Natural killer cell (primary cell): Measurements from ENCODE around the gene MED13. TPM values are rescaled to one million over a fixed set of nuclear protein-coding genes. Genes with fewer than 3 reads are reported as not detected.

Experiments
- ATAC-seq, 3 donors: fragments of 150-1000 bp in 2 of 3; fragments of 200-7000 bp in 1 of 3; cut with Tn5 transposase; 1 replicate in 1 of 3; 2 replicates in 2 of 3; pipeline ENCODE4 v1.10.0; 2021; ENCODE audit warnings: mild to moderate bottlenecking in 2 of 3, moderate library complexity in 2 of 3
- DNase-seq, 2 donors: peaks; one replicate each; pipeline versions ENCODE4 v3.0.0 to v3.0.0-alpha.2; 2013 to 2021; ENCODE audit warnings: mixed read lengths in 1 of 2
- H3K27ac ChIP-seq: one replicate; pipeline ENCODE4 v1.5.1; 2013; ENCODE audit warnings: mild to moderate bottlenecking, low read length
- H3K27me3 ChIP-seq: one replicate; pipeline ENCODE4 v1.6.1; 2013; ENCODE audit warnings: low read length; ENCODE audit not compliant: control insufficient read depth, insufficient read depth
- H3K36me3 ChIP-seq: one replicate; pipeline ENCODE4 v1.6.1; 2013; ENCODE audit warnings: low read length; ENCODE audit not compliant: control insufficient read depth, insufficient read depth
- H3K4me1 ChIP-seq: one replicate; pipeline ENCODE4 v1.6.1; 2013; ENCODE audit warnings: low read length; ENCODE audit not compliant: control insufficient read depth, insufficient read depth
- H3K4me3 ChIP-seq: one replicate; pipeline ENCODE4 v1.5.1; 2013; ENCODE audit warnings: low read length
- H3K9me3 ChIP-seq: one replicate; pipeline ENCODE4 v1.6.1; 2013; ENCODE audit warnings: low read length; ENCODE audit not compliant: control insufficient read depth, insufficient read depth
- H3K27ac Mint-ChIP-seq, 2 donors: one replicate each; pipeline ENCODE4 v1.8.0; 2022; ENCODE audit warnings: mild to moderate bottlenecking in 2 of 2, mixed read lengths in 2 of 2, moderate library complexity in 1 of 2
- H3K27me3 Mint-ChIP-seq, 2 donors: one replicate each; pipeline ENCODE4 v1.8.0; 2022; ENCODE audit warnings: low read depth in 2 of 2, mixed read lengths in 2 of 2
- H3K36me3 Mint-ChIP-seq: one replicate; pipeline ENCODE4 v1.8.0; 2022; ENCODE audit warnings: mixed read lengths
- H3K4me1 Mint-ChIP-seq, 2 donors: one replicate each; pipeline ENCODE4 v1.8.0; 2022; ENCODE audit warnings: mixed read lengths in 2 of 2
- H3K4me3 Mint-ChIP-seq: one replicate; pipeline ENCODE4 v1.8.0; 2022; ENCODE audit warnings: mild to moderate bottlenecking, moderate library complexity, mixed read lengths
- H3K9me3 Mint-ChIP-seq, 2 donors: one replicate each; pipeline ENCODE4 v1.8.0; 2022; ENCODE audit warnings: mixed read lengths in 2 of 2
- WGBS: methylation state at CpG from one replicate; pipeline ENCODE4 v1.1.7; 2013; ENCODE audit warnings: missing lambda C conversion rate; ENCODE audit not compliant: insufficient coverage; 5-methylcytosine and 5-hydroxymethylcytosine counted together
- intact Hi-C: fragments of 100-400 bp; cut with micrococcal nuclease; formaldehyde crosslinking; loops from one replicate; pipeline ENCODE4 v1.14.2; 2022
- total RNA-seq, 4 donors: library from RNA; stranded (reverse); fragments of 120-200 nt in 1 of 4; gene quantifications; one replicate each; pipeline versions ENCODE4 v1.2.3 to v1.2.4, GENCODE V29; 2013 to 2022
- TF ChIP-seq, protein P1 (sequence below): fragments of 200-600 bp; IDR thresholded peaks from one replicate; pipeline ENCODE4 v1.8.0; 2022; ENCODE audit warnings: antibody characterized with exemption

MED13 gene
- total RNA-seq, 3 donors from 2014 or later (not counting 1 experiment from before 2014, with no cell fraction given): 107 to 122 (median 116) TPM

DNA sequence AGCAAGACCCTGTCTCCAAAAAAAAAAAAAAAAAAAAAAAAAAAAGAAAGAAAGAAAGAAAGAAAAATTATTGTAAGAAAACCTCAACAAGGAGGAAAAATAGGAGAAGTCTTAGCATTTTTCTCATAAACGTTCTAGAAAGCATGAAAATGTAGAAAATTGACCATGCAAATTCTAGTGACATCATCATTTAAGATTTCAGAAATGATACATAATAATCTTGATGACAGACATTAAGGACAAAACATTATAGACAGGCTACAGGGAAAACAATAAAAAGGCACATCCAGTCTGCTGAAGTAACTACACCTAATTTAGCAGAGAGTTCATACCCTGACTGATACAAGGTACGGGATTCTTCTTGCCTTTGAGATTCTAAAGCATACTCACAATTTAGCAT is 21.9 kb downstream of the MED13 start:
- no peaks in the 10 kb centered on the region for H3K27me3 Mint-ChIP-seq
- ATAC-seq (no peak), DNase-seq (no peak)
- peak overlapping the region; percentile 80 for H3K27ac Mint-ChIP-seq
- Histone ChIP-seq H3K27ac (no peak overlapping the region), H3K4me3 (no peak overlapping the region), H3K27me3 (no peaks in the 10 kb centered on the region), H3K4me1 (peaks cover 16% of the 10 kb centered on the region), H3K36me3 (peaks cover 29% of the 10 kb centered on the region), H3K9me3 (no peaks in the 10 kb centered on the region)
- peaks cover 8% of the 10 kb centered on the region for H3K36me3 Mint-ChIP-seq
- intact Hi-C loops: no loop called here
- no peak overlapping the region for H3K4me3 Mint-ChIP-seq
- whole genome bisulfite sequencing: 100% methylated on average over 1 of the region's 2 CpGs
- TF ChIP-seq, protein P1, sequence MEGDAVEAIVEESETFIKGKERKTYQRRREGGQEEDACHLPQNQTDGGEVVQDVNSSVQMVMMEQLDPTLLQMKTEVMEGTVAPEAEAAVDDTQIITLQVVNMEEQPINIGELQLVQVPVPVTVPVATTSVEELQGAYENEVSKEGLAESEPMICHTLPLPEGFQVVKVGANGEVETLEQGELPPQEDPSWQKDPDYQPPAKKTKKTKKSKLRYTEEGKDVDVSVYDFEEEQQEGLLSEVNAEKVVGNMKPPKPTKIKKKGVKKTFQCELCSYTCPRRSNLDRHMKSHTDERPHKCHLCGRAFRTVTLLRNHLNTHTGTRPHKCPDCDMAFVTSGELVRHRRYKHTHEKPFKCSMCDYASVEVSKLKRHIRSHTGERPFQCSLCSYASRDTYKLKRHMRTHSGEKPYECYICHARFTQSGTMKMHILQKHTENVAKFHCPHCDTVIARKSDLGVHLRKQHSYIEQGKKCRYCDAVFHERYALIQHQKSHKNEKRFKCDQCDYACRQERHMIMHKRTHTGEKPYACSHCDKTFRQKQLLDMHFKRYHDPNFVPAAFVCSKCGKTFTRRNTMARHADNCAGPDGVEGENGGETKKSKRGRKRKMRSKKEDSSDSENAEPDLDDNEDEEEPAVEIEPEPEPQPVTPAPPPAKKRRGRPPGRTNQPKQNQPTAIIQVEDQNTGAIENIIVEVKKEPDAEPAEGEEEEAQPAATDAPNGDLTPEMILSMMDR: no peak
- peaks cover 54 to 57% of the 10 kb centered on the region in 2 donors for H3K4me1 Mint-ChIP-seq
- no peaks in the 10 kb centered on the region for H3K9me3 Mint-ChIP-seq

DNA sequence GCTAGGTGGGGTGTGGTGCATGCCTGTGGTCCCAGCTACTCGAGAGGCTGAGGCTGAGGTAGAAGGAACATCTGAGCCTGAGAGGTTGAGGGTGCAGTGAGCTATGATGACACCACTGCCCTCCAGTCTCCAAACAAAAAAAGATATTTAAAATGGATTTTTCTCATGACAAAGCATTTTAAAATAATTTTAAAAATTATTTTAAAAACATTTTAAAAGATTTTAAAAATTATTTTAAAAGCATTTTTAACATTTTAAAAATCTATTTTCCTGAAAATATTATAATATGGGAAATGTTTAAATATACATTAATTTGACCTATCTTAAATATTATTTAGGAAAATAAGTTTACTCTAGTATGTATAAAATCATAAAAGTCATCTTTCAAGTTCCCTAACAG is 26.8 kb downstream of the MED13 start:
- 80% methylated on average over 1 of the region's 1 CpG for WGBS

DNA sequence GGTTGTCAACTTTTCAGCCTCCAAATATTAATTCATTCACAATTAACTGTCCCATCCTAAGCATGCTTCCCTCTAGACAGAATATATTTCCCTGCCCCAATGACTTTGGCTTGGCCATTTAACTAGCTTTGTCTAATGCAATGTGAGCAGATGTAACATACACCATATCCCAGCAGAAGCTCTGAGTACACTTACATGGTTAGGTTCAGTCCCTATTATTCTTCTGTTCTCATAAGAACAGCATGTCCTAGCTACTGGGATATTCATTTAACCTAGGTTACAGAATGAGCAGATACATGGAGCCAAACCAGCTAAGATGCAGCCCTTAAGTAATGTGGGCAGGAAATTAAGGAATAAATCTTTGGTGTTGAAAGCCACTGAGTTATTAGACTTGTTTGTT is 31.8 kb downstream of the MED13 start:
- no peaks in the 10 kb centered on the region for H3K4me1 ChIP-seq
- ATAC-seq (no peak), DNase-seq (no peak)
- Mint-ChIP-seq H3K27ac (no peak overlapping the region), H3K27me3 (no peaks in the 10 kb centered on the region), H3K9me3 (no peaks in the 10 kb centered on the region), H3K4me3 (no peak overlapping the region), H3K4me1 (peaks cover 14 to 20% of the 10 kb centered on the region in 2 donors), H3K36me3 (peaks cover 8% of the 10 kb centered on the region)
- intact Hi-C loops: no loop called here
- peaks cover 55% of the 10 kb centered on the region for H3K36me3 ChIP-seq
- H3K4me3 ChIP-seq: no peak overlapping the region
- H3K9me3 ChIP-seq: no peaks in the 10 kb centered on the region
- no peak overlapping the region for H3K27ac ChIP-seq
- TF ChIP-seq, protein P1: no peak
- no peaks in the 10 kb centered on the region for H3K27me3 ChIP-seq

More for the DNA sequence above, 26.8 kb downstream of the MED13 start:
- no peaks in the 10 kb centered on the region for H3K9me3 Mint-ChIP-seq
- no peaks in the 10 kb centered on the region for H3K27me3 ChIP-seq
- no peak overlapping the region for H3K27ac ChIP-seq
- ATAC-seq: no peak
- intact Hi-C loops: no loop called here
- TF ChIP-seq, protein P1: no peak
- H3K27ac Mint-ChIP-seq: no peak overlapping the region
- no peak overlapping the region for H3K4me3 ChIP-seq
- peaks cover 21% of the 10 kb centered on the region for H3K36me3 ChIP-seq
- no peaks in the 10 kb centered on the region for H3K9me3 ChIP-seq
- H3K4me3 Mint-ChIP-seq: no peak overlapping the region
- peaks cover 8% of the 10 kb centered on the region for H3K36me3 Mint-ChIP-seq
- no peaks in the 10 kb centered on the region for H3K27me3 Mint-ChIP-seq
- H3K4me1 Mint-ChIP-seq: peaks cover 52 to 53% of the 10 kb centered on the region in 2 donors
- H3K4me1 ChIP-seq: peaks cover 16% of the 10 kb centered on the region
- DNase-seq: no peak

DNA sequence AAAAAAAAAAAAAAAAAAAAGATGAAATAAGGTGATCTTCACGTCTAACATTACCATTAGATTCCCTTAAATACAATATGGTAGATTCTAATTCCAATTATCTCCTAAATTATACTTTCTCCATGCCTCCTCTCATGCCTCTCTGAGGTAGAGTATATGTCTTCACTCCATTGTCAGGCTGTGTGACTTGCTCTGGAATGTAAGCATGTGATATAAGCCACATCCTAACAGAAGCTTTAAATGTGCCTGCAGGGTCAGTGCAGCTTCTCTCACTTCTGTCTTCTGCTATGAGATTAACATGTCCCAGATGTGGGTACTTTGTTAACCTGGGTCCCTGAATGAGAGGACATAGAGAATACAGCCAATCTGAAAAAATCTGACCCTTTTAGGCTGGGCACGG is 32.6 kb downstream of the MED13 start:
- no peaks in the 10 kb centered on the region for H3K27me3 Mint-ChIP-seq
- TF ChIP-seq, protein P1: no peak
- H3K4me3 Mint-ChIP-seq: no peak overlapping the region
- Histone ChIP-seq H3K4me3 (no peak overlapping the region), H3K9me3 (no peaks in the 10 kb centered on the region), H3K27me3 (no peaks in the 10 kb centered on the region), H3K36me3 (peaks cover 63% of the 10 kb centered on the region), H3K4me1 (no peaks in the 10 kb centered on the region), H3K27ac (no peak overlapping the region)
- no peak for DNase-seq
- H3K4me1 Mint-ChIP-seq: peaks cover 15 to 26% of the 10 kb centered on the region in 2 donors
- no peak for ATAC-seq
- peaks cover 8% of the 10 kb centered on the region for H3K36me3 Mint-ChIP-seq
- intact Hi-C loops: no loop called here
- no peaks in the 10 kb centered on the region for H3K9me3 Mint-ChIP-seq
- peak overlapping the region in 1 of 2 donors; percentile 46 for H3K27ac Mint-ChIP-seq
- WGBS: 100% methylated on average over 1 of the region's 2 CpGs
